Gastrocnemius medialis (tissue), 4 donors: ENCODE data around the gene RPL19.

ENCODE experiments used
- CTCF ChIP-seq, 5 experiments: fragments of 450-650 bp in 3 of 5; fragments of 200-600 bp in 2 of 5; sonication (generic) in 2 of 5; IDR thresholded peaks in 4 of 5; conservative IDR thresholded peaks in 1 of 5; 1 replicate in 4 of 5; 2 replicates in 1 of 5; pipeline ENCODE4 v1.5.1; 2016 to 2019; ENCODE audit warnings: antibody characterized with exemption in 5 of 5, mild to moderate bottlenecking in 3 of 5, moderate library complexity in 3 of 5
- POLR2A ChIP-seq, 2 donors: fragments of 450-650 bp; IDR thresholded peaks; one replicate each; pipeline ENCODE4 v1.6.1; 2017; ENCODE audit warnings: antibody characterized with exemption in 2 of 2, mild to moderate bottlenecking in 2 of 2, moderate library complexity in 2 of 2

- no peak for TF ChIP-seq CTCF (IDR thresholded peaks at IDR 0.05 in 4 of 5, conservative IDR thresholded peaks at IDR 0.05 in 1 of 5)
- TF ChIP-seq POLR2A (IDR thresholded peaks at IDR 0.05) = no peak
These were observed 5.0 kb upstream of the RPL19 start for GRCh38 chr17:39194985-39195524.
